Measurements from ENCODE around the gene HSPG2. TPM values are rescaled to one million over a fixed set of nuclear protein-coding genes. Genes with fewer than 3 reads are reported as not detected.

The HSPG2 gene
- total and polyA plus RNA-seq, 9 of the 15 experiments (the other 6 are each of a cell fraction or from before 2014, with no cell fraction given), result 0.14 to 160 (median 15.7) TPM

- TF ChIP-seq, protein P1, sequence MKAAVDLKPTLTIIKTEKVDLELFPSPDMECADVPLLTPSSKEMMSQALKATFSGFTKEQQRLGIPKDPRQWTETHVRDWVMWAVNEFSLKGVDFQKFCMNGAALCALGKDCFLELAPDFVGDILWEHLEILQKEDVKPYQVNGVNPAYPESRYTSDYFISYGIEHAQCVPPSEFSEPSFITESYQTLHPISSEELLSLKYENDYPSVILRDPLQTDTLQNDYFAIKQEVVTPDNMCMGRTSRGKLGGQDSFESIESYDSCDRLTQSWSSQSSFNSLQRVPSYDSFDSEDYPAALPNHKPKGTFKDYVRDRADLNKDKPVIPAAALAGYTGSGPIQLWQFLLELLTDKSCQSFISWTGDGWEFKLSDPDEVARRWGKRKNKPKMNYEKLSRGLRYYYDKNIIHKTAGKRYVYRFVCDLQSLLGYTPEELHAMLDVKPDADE (conservative IDR thresholded peaks at IDR 0.05; ENCODE audit: control insufficient read depth, low read depth, low read length), result no peak
- TF ChIP-seq, protein P2, sequence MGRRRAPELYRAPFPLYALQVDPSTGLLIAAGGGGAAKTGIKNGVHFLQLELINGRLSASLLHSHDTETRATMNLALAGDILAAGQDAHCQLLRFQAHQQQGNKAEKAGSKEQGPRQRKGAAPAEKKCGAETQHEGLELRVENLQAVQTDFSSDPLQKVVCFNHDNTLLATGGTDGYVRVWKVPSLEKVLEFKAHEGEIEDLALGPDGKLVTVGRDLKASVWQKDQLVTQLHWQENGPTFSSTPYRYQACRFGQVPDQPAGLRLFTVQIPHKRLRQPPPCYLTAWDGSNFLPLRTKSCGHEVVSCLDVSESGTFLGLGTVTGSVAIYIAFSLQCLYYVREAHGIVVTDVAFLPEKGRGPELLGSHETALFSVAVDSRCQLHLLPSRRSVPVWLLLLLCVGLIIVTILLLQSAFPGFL (CRISPR knock-in tag; IDR thresholded peaks at IDR 0.05), result no peak
- no peak for TF ChIP-seq TSHZ1 (CRISPR knock-in tag; IDR thresholded peaks at IDR 0.05)
- no peak for TF ChIP-seq ZSCAN29 (IDR thresholded peaks at IDR 0.05)
- no peak for TF ChIP-seq GTF2E2 (tag; IDR thresholded peaks at IDR 0.05)
- no peak for TF ChIP-seq ZNF655 (CRISPR knock-in tag; IDR thresholded peaks at IDR 0.05)
- 0 out of 2 replicates have a peak, but pooled peaks have one; percentile 52 for TF ChIP-seq SMAD4 (CRISPR knock-in tag; conservative IDR thresholded peaks at IDR 0.05)
- TF ChIP-seq ID3 (CRISPR knock-in tag; IDR thresholded peaks at IDR 0.05), result no peak
- no peak for TF ChIP-seq ID3 (tag; IDR thresholded peaks at IDR 0.05)
- no peak for TF ChIP-seq MXD1 (CRISPR knock-in tag; IDR thresholded peaks at IDR 0.05; ENCODE audit: borderline replicate concordance, poor library complexity, severe bottlenecking)
- TF ChIP-seq BACH1 (tag; IDR thresholded peaks at IDR 0.05), result no peak
- TF ChIP-seq TEAD1 (CRISPR knock-in tag; IDR thresholded peaks at IDR 0.05), result 0 out of 4 replicates have a peak, but pooled peaks of 1 of the 2 experiments have one; percentile 22
- TF ChIP-seq ZMIZ1 (IDR thresholded peaks at IDR 0.05; ENCODE audit: low read depth in 2 of 2, low read length in 2 of 2), result no peak
- no peak for TF ChIP-seq RAD51 (IDR thresholded peaks at IDR 0.05; ENCODE audit: borderline replicate concordance, low read depth)
Observed at GRCh38 chr1:21939650-21940374, 2.7 kb upstream of the HSPG2 start (continued).
